Stimulated activated CD8-positive, alpha-beta memory T cell treated with anti-CD3 and anti-CD28 coated beads, Interleukin-7, amount 100 ng/mL, for 24 hours (primary cell): ENCODE data around the gene MRPL33.
"Not testable (repeated sequence)": the region's sequence is repeated elsewhere in the genome, so short reads cannot be mapped to it uniquely, and the experiment has no call there.

Experiments
- DNase-seq: peaks from one replicate; pipeline ENCODE4 v3.0.0-alpha.2; 2020; ENCODE audit warnings: low read depth

MRPL33 gene

DNA sequence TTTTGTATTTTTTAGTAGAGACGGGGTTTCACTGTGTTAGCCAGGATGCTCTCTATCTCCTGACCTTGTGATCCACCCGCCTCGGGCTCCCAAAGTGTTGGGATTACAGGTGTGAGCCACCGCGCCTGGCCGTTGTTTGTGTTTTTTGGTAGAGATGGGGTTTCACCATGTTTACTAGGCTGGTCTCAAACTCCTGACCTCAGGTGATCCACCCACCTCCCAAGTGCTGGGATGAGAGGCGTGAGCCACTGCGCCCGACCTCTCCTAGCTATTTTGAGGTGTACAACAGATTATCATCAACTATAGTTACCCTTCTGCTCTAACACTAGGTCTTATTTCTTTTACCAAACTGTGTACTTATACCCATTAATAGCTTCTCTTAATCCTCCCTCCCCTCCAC, 28.9 kb upstream of the MRPL33 start:
- no peak for DNase-seq

GRCh38 chr2:27745494-27745893, 26.0 kb upstream of the MRPL33 start:
- not testable (repeated sequence) for DNase-seq

- DNase-seq: no peak
Observed at GRCh38 chr2:27746325-27746724, 25.2 kb upstream of the MRPL33 start.

DNA sequence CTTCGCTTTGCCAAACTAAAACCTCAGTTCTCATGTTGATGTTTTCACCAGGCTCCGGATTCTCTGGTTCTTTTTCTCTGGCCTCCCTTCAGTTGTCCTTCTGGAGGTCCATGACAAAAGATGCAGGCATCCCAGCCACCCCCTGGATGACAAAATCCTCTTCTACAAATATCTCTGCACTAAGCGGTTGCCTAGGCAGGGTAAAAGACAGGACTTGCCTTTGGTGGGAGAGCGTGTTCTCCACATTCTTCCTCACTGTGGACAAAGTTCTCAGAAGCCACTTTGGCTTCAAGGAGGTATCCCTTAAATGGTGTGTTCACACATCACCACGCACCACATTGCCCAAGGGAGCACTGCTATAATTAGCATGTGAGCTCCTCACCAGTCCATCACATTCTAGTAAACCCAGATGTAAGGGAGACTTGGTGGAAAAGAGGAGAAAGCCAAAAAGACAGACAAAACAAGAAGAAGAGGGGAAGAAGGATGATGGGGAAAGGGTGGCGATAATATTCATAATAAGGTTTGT, 23.6 kb upstream of the MRPL33 start:
- DNase-seq: no peak

DNA sequence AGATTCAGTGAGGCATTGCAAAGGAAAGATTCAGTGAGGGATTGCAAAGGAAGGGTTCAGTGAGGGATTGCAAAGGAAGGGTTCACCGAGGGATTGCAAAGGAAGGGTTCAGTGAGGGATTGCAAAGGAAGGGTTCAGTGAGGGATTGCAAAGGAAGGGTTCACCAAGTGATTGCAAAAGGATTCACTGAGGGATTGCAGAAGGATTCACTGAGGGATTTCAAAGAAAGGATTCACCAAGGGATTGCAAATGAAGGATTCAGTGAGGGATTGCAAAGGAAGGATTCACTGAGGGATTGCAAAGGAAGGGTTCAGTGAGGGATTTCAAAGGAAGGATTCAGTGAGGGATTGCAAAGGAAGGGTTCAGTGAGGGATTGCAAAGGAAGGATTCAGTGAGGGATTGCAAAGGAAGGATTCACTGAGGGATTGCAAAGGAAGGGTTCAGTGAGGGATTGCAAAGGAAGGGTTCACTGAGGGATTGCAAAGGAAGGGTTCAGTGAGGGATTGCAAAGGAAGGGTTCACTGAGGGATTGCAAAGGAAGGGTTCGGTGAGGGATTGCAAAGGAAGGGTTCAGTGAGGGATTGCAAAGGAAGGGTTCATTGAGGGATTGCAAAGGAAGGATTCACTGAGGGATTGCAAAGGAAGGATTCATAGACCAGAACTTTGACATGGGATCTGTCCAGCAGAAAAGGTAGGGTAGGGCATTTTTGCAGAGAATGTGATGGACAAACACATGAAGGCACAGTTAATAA, 22.5 kb upstream of the MRPL33 start:
- not testable (repeated sequence) for DNase-seq

DNA sequence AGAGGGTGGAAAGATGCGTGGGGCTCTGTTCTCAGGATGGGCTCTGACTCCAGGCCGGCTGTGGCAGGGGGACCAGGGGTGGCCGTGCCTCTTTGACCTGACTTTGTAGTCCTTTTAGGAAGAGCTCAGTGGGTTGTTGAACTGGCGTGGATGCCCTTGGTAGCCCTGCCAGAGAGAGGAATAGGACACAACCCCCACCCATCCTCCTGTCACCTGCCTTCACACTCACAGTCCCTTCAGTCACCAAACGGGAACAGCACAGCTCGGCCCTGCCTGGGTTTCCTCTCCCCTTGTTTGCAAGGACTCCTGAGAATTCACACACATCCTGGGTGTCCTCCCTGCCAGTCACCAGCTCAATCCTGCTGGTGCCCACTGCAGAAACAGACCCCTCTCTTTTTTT, 20.1 kb upstream of the MRPL33 start:
- DNase-seq: no peak

DNA sequence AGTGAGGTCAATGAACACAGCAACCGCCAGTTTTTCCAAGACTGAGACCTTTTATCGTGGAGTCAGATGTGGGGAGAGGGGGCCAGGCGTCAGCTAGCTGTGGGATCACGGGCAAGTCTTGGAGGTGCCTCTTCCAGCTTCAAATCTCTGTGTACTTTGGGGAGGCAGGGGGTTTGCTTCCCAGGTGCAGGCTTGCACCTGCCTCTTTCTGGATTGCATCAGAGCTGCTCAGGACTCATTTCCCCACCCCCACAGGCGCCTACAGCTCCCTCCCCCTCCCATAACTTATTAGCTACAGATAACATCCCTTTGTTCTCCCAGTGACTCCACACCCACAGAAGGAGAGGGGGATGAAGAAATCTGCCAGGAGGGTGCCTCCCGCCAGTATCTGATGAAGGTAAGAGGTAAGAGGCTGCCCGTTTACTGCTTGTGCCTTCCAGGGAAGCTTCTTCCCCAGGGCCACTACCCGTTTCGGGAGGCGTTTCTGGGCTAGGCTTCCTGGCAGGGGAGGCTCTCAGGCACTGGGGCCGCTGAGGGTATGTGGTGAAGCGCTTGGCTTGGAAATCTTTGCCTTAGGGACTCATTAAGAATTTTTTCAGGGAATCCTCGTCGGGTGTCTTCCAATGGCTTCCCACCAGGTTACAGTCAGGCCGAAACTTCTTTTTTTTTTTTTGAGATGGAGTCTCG, 18.8 kb upstream of the MRPL33 start:
- no peak for DNase-seq

GRCh38 chr2:27754138-27754588, 17.4 kb upstream of the MRPL33 start:
- DNase-seq: peak; percentile 59

GRCh38 chr2:27754831-27755230, 16.7 kb upstream of the MRPL33 start:
- no peak for DNase-seq

DNA sequence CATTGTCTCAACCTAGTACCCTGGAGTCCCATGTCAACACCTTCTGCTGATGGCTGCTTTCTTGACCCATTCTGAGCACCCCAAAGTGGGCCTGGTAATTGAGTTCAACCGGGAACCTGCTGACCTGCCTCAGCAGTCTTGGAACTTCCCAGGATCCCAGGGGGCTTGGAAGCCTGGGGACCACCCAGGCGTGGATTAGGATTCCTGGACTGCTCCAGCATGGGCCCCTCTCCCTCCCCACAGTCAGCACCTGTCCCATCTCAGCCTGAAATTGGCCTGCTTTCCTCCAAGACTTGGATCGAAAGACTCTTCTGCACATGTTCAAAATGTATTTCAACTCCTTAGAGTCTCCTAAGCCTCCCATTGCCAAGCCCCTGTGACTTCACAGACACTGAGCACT, 15.4 kb upstream of the MRPL33 start:
- DNase-seq: no peak

DNA sequence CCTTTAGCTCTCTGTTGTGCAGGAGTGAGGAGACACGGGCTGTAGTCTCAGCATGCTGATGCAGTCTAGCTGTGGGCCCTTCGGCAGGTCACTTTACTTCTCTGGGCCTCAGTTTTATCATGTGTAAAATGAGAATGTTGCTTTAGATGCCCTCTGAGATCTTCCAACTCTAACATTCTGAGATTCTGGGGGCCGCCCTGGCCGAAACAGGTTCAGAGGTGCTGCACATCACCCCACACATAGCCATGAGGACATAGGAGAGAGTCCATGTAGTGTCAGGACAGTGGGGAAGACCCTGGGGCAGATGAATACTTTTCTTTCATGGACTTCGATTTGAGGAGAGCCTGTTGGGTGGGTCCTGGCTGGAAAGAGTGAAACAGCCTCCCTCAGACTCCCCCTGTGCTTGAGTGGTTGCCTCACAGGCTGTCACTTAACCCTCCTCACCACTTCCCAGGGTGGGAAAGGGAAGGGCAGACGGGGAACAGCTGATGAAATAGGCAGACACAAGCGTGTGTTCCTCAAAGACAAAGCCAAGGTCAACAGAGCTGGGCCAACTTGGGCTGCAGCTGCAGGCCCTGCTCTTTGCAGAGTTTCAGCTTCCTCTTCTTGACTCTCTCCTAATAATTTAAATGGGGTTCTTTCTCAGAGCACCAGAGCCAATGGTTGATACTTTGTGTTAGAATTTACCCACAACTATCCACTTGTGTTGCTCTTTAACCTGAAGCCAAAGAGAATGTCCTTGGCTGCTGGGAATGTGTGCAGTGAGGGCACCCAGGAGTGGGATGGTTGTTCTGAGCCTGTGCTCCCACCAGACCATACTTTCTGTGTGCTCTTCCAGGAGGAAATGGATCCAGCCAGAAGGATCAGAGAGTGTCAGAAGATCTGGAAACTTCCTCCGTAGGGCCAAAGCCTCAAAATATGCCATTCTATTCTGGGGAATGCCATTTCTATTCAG, 14.7 kb upstream of the MRPL33 start:
- DNase-seq: no peak

DNA sequence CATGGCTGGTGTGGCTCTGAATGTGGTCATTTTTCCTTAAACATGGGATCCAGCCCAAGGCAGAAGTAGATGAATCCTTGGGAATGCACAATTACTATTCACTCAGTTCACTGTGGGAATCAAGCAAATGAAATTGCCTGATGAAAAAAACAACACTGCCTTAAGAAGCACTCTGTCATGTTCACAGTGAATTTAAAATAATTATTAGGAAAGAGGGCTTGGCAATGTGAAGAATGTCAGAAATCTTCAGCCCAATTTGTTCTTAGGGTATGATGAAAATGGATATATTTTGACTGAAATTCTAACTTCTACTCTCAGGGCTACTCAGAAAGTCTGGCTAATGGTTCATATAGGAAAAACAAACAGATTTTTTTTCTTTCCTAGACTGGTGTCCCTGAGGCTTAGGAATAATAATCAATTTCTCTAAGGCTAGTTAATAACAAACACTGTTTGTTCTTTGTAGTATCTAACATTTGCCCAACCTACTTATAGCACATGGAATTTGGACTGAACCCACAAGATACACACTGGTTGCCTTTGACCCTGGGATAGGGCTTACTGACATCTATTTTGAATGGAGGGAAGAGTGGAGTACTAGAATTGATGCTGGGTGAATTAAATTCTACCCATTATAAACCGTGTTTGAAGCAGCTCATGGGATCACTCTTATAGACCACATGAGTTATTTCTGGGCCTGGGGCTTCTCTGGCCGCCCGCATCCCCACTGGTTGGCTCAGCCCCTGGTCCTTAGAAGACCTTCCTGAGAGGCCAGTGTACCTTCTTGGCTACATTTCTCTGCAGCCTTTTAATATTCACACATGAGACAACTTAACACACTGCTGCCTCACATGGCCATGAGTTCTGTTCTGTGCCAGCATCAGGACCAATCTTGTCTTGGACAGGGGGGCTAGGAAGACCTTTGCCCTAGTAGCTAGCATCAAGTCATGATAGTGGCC, 8.3 kb upstream of the MRPL33 start:
- no peak for DNase-seq

GRCh38 chr2:27763907-27764267, 7.6 kb upstream of the MRPL33 start:
- no peak for DNase-seq

- not testable (repeated sequence) for DNase-seq
Observed at GRCh38 chr2:27764526-27764925, 7.0 kb upstream of the MRPL33 start.

- peak; percentile 16 for DNase-seq
Observed at GRCh38 chr2:27765621-27766286, 5.8 kb upstream of the MRPL33 start.

GRCh38 chr2:27766287-27766661, 5.2 kb upstream of the MRPL33 start:
- no peak for DNase-seq

- no peak for DNase-seq
Observed at GRCh38 chr2:27771202-27771547, 344 bp upstream of the MRPL33 start.

- DNase-seq: no peak
Observed at GRCh38 chr2:27772804-27773203, 1.3 kb downstream of the MRPL33 start.

- DNase-seq: no peak
Observed at GRCh38 chr2:27773959-27774358, 2.4 kb downstream of the MRPL33 start.

DNA sequence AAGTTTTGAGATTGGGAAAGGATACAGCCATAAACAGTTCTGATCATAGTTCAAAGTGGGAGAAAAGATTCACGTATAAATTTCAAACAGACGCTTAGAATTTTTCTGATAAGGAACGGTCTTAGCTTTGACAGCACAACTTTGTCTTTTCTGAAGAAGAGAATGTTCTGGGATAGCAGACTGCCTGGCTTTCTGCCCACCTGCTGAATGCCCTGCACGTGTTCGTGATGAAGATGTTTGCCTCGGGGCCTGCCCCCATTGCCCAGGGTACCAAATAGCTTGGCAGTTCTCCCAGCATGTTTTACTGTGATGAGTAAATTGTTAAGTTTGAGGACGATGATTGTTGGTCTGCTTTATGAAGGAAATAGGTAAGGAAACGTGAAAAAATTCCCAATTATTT, 4.6 kb downstream of the MRPL33 start:
- no peak for DNase-seq

DNA sequence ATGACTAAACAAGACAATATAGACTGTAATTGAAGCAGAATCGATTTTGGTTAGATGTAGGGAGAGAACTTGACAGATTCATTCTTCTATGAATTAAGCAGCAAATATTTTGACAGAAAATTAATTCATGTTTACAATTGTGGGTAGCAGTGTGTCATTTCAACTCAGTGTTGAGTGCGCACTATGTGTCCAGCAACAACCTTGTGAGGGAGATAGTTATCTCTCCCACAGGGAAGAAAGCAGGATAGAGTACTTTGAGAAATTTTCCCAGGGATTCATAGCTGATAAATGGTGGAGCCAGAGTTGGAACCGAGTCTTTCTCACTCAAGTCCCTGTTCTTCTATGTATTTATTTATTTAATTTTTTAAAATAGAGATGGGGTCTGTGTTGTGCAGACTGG, 5.2 kb downstream of the MRPL33 start:
- no peak for DNase-seq
